GM19023 (cell line): ENCODE measurements around the gene SCAANT1.

Experiments
- ATAC-seq: cut with Tn5 transposase; IDR thresholded peaks from one replicate; pipeline ENCODE4 v1.9.1; 2021; ENCODE audit warnings: mild to moderate bottlenecking, moderate library complexity; ENCODE audit not compliant: unreplicated experiment

SCAANT1 gene

GRCh38 chr3:63911873-63912767, at the start of gene SCAANT1:
Gene SCAANT1, minus strand, starts transcription at chr3:63912383.
- ATAC-seq = peak; percentile 79

GRCh38 chr3:63961891-63962290, 49.7 kb upstream of the SCAANT1 start:
- peak; percentile 81 for ATAC-seq

DNA sequence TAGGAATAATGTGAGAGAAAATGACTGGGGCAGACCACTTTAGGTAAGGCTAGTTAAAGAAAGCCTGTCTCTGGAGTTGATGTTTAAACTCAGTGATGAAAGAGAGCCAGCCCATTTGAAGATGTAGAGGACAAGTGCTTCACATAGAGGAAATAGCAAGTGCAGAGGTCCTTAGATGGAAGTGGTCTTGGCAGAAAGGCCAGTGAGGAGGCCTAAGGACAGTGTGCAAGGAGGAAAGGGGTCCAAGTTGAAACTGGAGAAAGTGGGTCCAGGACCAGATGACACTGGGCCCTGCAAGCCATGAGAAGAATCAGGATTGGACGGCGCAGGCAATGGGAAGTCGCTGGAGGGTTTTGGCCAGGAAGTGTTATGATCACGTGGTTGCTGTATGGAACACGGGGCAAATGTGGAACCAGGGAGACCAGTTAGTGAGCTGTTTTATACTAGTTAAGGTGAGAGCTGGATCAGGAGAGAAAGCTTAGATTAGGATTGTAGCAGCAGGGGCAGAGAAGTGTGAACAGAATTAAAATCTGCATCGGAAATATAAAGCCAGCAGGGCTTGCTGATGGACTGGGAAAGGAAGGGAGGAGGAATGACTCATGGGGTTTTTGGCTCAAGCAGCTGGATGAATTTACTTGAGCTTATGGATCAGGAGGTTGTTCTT, 48.0 kb upstream of the SCAANT1 start:
- ATAC-seq = no peak

DNA sequence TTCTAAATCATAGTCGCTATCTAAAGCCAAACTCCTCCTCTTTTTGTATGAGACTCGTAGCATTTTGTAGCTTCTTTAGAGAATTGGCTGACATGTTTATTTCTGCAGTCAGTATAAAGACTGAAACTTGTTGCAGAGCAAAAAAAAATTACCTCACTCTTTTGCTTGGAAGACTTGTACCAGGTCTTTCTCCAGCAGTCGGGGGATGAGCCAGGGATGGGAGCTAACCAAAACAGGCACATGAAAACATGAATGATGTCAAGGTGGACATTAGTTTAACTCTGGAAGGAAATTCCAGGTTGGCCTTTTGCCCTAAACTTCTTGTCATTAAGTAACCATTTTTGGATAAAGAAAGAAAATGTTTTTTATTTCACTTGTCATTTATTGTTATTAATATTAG, 47.0 kb upstream of the SCAANT1 start:
- no peak for ATAC-seq

GRCh38 chr3:63955830-63956545, 43.8 kb upstream of the SCAANT1 start:
- no peak for ATAC-seq

GRCh38 chr3:63955036-63955650, 43.0 kb upstream of the SCAANT1 start:
- no peak for ATAC-seq

GRCh38 chr3:63954182-63954581, 42.0 kb upstream of the SCAANT1 start:
- no peak for ATAC-seq

- ATAC-seq = no peak
Observed at GRCh38 chr3:63952248-63952594, 40.0 kb upstream of the SCAANT1 start.

GRCh38 chr3:63951492-63952247, 39.5 kb upstream of the SCAANT1 start:
- ATAC-seq = no peak

GRCh38 chr3:63950698-63951097, 38.5 kb upstream of the SCAANT1 start:
- no peak for ATAC-seq

DNA sequence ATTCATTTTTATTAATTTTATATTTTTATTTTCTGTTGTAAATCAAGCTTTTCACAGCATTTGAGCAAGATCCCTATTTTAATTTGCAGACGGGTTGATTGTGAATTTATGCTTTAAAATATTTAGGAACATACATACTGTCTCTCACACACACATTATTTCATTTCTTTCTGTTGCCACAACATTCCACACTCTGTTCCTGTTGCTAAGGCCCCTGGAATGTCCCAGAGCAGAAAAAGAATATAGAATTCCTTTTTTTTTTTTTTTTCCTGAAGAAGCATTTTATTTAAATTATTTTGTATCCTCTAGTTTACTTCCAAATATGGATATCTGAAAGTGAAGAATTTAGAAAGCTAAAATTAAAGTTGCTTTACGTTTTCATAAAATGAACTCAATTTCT, 36.8 kb upstream of the SCAANT1 start:
- no peak for ATAC-seq

DNA sequence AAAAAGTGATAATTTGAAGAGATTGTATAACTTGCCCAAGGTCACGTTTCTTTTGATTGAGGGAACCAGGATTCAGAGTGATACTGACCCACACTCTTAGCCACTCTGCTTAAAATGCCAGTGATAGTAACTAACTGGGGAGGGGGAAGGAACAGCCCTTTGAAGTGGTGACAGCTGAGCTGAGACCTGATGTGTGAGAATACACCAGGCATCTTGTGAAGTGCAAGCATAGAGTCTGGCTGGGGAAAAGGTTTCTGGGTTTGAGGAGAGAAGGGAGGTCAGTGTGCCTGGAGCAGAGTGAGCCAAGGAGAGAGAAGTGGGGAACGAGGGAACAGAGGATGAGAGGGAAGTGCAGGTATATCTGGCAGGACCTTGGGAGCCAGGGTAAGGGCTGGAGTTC, 35.4 kb upstream of the SCAANT1 start:
- ATAC-seq = no peak

DNA sequence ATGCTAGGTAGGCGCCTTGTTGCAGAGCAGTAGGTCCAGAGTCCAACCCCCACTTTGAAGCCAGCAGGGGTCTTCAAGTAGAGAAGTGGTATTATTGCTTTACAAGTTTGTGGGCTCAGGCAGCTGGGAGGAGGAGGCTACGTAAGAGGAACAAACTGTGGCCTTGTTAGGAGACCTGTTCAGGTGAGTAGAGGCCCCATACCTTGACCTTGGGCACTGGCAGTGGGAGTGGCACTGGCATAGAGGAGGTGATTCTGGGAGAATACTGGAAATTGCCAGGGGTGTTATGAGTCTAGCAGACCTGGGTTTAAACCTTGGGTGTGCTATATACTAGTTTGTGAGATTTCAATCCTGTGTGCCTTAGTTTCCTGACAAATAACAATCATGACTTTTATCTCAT, 34.6 kb upstream of the SCAANT1 start:
- ATAC-seq = no peak

DNA sequence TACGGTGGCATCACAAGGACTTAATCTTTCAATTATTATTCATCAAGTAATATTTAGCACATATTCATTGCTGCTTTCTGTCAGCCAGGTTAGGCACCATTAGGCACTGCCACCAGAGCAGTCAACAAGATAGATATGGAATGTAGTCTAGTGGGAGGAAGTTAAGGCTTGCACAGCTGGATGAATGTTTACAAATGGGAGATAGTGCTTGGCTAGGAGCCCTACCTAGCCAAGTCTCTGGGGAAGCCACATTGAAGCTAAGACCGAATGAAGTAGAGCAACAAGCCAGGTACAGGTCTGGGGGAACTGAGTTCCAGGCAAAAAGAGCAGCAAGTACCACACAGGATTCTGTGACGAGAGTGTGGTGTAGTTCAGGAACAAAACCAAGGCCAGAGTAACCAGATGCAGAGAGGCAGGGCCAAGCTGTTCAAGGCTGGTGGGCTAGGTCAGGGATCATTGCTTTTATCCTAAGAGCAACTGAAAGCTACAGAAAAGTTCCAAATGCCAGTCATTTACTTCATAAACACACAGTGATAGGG, 33.4 kb upstream of the SCAANT1 start:
- no peak for ATAC-seq

GRCh38 chr3:63943678-63944077, 31.5 kb upstream of the SCAANT1 start:
- ATAC-seq = no peak

DNA sequence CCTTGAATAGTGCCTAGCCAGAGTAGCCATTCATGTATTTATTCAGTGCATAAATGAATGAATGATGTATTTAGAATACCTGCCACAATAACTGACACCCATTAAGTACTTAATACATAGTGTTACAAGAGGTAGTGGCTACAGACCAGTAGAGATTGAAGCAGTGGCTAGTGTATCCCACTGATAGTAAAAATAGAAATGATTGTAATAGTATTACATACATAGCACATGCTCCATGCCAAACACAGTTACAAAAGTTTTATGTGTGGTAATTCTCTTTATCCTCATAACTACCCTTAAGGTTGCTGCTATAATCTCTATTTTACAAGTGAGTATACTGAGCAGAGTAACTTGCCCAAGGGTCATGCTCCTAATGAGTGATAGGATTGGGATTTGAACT, 30.3 kb upstream of the SCAANT1 start:
- ATAC-seq = no peak

DNA sequence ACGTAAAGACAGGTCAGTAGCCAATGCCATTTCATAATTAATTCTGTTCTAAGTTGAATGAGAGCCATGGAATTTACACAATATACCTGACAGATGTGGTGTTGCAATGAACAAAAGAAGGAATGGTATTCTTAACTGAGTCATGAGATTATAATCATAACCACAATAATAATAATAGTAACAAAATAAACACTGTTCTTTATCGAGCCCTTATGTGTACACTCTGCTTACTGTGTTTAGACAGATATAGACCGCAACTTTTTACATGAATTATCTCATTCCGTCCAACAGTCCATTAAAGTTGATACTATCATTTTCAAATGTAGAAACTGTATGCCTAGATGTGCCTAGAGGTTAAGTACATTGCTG, 28.2 kb upstream of the SCAANT1 start:
- no peak for ATAC-seq

DNA sequence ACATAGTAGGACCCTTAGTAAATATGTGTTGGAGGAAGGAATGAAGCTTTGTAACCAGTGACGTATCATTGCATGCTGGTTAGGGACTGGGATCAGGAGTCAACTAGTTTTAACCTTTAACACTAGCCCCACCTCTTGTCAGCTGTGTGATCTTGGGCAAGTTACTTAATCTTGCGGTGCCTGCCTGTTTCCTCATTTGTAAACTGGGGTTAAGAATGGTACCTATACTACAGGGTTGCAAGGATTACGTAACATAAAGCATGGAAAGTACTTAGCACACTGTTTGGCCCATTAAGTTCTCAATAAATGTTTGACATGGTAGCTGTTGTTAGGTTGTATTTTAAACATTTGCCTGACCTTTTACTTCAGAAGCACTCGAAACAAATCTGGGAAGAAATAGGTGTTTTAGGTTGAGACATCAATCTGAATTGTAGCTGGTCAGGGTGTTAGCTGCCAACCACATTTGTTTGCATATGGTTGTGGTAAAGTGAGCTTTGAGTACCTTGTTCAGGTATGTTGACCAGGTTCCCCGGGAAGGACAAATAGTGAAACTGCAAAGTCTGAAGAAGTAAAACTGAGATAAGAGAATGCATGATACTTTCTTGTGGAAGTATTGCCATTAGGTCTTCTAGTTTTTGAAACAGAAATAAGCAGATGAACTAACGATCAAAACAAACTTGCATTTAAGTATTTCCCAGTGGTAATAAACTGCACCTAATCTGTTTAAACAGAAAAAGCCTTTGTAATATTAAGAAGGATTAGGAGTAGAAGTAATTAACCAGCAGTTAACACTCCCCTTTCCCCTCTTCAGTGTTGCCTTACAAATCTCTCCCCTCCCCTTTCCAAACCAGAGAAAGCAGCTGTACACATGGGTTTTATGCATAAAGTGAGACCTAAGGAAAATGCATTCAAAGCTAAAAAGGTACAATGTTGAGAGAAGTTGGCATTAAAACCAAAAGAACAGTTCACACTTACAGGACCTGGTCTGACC, 25.8 kb upstream of the SCAANT1 start:
- ATAC-seq = peak; percentile 69

GRCh38 chr3:63936925-63937324, 24.7 kb upstream of the SCAANT1 start:
- ATAC-seq = no peak
